Kidney capillary endothelial cell (primary cell): ENCODE data around the gene ZMAT3.
"Not testable (repeated sequence)": the region's sequence is repeated elsewhere in the genome, so short reads cannot be mapped to it uniquely, and the experiment has no call there.

ENCODE experiments used
- DNase-seq: peaks from one replicate; pipeline ENCODE4 v3.0.0-alpha.2; 2018; ENCODE audit warnings: low spot score

The ZMAT3 gene

GRCh38 chr3:179068779-179069530, 2.7 kb downstream of the ZMAT3 start:
- peak; percentile 35 for DNase-seq

- no peak for DNase-seq
Observed at GRCh38 chr3:179067839-179068238, 3.8 kb downstream of the ZMAT3 start.

- DNase-seq, result no peak
Observed at GRCh38 chr3:179067291-179067690, 4.3 kb downstream of the ZMAT3 start.

- DNase-seq, result no peak
Observed at GRCh38 chr3:179063945-179064560, 7.6 kb downstream of the ZMAT3 start.

- DNase-seq, result no peak
Observed at GRCh38 chr3:179056326-179056725, 15.3 kb downstream of the ZMAT3 start.

GRCh38 chr3:179054565-179054964, 17.0 kb downstream of the ZMAT3 start:
- DNase-seq, result not testable (repeated sequence)

- DNase-seq, result no peak
Observed at GRCh38 chr3:179046497-179047353, 24.9 kb downstream of the ZMAT3 start.

GRCh38 chr3:179045719-179046402, 25.7 kb downstream of the ZMAT3 start:
- DNase-seq, result no peak

- not testable (repeated sequence) for DNase-seq
Observed at GRCh38 chr3:179038899-179039251, 32.7 kb downstream of the ZMAT3 start.

- DNase-seq, result no peak
Observed at GRCh38 chr3:179038216-179038898, 33.3 kb downstream of the ZMAT3 start.

- no peak for DNase-seq
Observed at GRCh38 chr3:179037351-179037750, 34.3 kb downstream of the ZMAT3 start.

GRCh38 chr3:179036626-179037300, 34.8 kb downstream of the ZMAT3 start:
- no peak for DNase-seq

- DNase-seq, result no peak
Observed at GRCh38 chr3:179036226-179036625, 35.4 kb downstream of the ZMAT3 start.

- DNase-seq, result no peak
Observed at GRCh38 chr3:179035232-179035631, 36.4 kb downstream of the ZMAT3 start.

GRCh38 chr3:179033304-179033657, 38.3 kb downstream of the ZMAT3 start:
- not testable (repeated sequence) for DNase-seq

- DNase-seq, result not testable (repeated sequence)
Observed at GRCh38 chr3:179032454-179033303, 38.9 kb downstream of the ZMAT3 start.

- DNase-seq, result no peak
Observed at GRCh38 chr3:179029096-179029495, 42.5 kb downstream of the ZMAT3 start.

- DNase-seq, result no peak
Observed at GRCh38 chr3:179028408-179028807, 43.2 kb downstream of the ZMAT3 start.

GRCh38 chr3:179027326-179027900, 44.2 kb downstream of the ZMAT3 start:
- no peak for DNase-seq

GRCh38 chr3:179026636-179027035, 45.0 kb downstream of the ZMAT3 start:
- DNase-seq, result no peak
